RPMI7951 (cell line): ENCODE results near the gene DPPA3. TPM values are rescaled to one million over a fixed set of nuclear protein-coding genes. Genes with fewer than 3 reads are reported as not detected.
A peak's percentile ranks its signal among the peaks of the same experiment; 100 is the strongest.
"Not testable (repeated sequence)": the region's sequence is repeated elsewhere in the genome, so short reads cannot be mapped to it uniquely, and the experiment has no call there.

Experiments
- DNase-seq: peaks from one replicate; pipeline ENCODE4 v3.0.0-alpha.2; 2012; ENCODE audit warnings: low read depth
- total RNA-seq: library from RNA; depleted of rRNA; stranded (reverse); fragments of >200 nt; shearing (Covaris generic); gene quantifications from 2 replicates; pipeline ENCODE4 v1.2.3, GENCODE V29; 2014; rRNA removed

The DPPA3 gene
- not detected in 2 replicates for total RNA-seq

DNA sequence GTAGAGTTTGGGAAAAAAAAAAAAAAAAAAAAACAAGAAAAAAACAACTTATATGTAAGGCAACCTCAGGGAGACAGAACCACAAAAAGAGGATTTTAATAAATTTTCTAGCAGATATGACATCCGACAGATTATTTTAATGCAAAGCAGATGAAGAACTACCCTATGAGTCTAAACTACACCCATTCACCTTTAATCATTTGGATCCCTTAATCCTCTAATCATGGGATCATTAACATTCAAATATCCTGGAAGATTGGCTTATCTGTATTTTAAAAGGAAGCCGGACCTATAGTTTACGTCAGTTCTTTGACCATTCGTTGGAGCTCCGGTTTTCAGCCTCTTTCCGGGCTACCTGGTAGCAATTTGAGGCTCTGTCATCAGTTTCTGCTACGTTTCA lies at the start of gene DPPA3:
DPPA3 (plus strand) TSS at position 301 of the 400 bp plus-strand sequence. CDS start 138 bp downstream, outside the sequence.
- no peak for DNase-seq

- no peak for DNase-seq
These were observed 49.5 kb upstream of the DPPA3 start for GRCh38 chr12:7661741-7662140.

- no peak for DNase-seq
These were observed 44.6 kb upstream of the DPPA3 start for GRCh38 chr12:7666595-7666994.

DNA sequence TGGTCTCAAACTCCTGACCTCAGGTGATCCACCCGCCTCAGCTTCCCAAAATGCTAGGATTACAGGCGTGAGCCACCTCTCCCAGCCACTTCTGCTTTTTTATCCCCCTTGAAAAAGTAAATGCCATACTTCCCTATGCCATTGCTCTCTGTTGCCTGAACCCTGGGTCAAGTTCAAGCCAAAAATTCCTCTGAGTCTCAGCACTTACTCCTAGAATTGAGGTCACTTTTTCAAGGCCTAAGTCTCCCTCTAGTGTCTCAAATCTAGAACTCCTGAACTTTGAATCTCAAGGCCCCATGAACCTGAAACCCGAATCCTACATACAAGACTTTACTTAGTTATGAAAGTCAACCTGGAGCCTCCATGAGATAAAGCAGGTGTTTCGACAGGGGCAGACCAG lies 44.1 kb upstream of the DPPA3 start:
- peak; percentile 15 for DNase-seq

DNA sequence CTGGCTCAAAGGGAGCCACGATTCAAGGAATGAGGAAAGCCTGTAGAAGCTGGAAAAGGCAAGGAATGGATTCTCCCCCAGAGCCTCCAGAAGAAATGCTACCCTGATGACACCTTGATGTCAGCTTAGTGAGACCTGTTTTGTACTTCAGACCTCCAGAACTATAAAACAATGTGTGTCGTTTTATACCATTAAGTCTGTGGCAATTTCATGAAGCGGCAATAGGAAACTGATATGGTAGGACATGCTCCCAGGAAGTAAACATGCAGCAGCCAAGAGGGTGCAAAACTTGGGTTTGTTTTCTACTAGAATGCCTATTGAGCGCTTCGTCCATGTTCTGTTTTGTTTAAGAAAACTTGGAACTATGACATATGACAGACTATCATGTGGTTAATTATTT lies 43.1 kb upstream of the DPPA3 start:
- no peak for DNase-seq

DNA sequence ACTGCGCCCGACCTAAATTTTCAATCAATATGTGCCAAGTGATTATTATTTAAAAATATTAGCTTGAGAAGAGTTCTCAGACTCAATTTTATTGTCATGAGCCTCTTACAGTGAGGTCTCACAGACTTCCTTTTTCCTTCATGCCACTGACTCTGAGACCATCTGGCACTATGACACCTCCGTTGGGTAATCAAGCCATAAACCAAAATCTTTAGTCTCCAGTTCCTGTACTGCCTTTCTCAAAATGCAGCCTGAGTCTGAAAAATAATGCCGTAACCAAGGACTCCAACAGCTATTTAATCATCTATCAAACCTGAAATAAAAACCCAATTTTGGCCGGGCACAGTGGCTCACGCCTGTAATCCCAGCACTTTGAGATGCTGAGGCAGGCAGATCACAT lies 35.8 kb upstream of the DPPA3 start:
- DNase-seq = not testable (repeated sequence)

- DNase-seq = peak; percentile 46
These were observed 33.8 kb upstream of the DPPA3 start for GRCh38 chr12:7677432-7677888.

GRCh38 chr12:7678744-7679143 lies 32.5 kb upstream of the DPPA3 start:
- DNase-seq = no peak

GRCh38 chr12:7679251-7680045 lies 31.8 kb upstream of the DPPA3 start:
- no peak for DNase-seq

GRCh38 chr12:7681535-7681934 lies 29.7 kb upstream of the DPPA3 start:
- DNase-seq = no peak

- DNase-seq = no peak
These were observed 17.4 kb upstream of the DPPA3 start for GRCh38 chr12:7693793-7694192.

GRCh38 chr12:7694556-7695236 lies 16.5 kb upstream of the DPPA3 start:
- DNase-seq = no peak

- DNase-seq = no peak
These were observed 16.0 kb upstream of the DPPA3 start for GRCh38 chr12:7695237-7695560.

DNA sequence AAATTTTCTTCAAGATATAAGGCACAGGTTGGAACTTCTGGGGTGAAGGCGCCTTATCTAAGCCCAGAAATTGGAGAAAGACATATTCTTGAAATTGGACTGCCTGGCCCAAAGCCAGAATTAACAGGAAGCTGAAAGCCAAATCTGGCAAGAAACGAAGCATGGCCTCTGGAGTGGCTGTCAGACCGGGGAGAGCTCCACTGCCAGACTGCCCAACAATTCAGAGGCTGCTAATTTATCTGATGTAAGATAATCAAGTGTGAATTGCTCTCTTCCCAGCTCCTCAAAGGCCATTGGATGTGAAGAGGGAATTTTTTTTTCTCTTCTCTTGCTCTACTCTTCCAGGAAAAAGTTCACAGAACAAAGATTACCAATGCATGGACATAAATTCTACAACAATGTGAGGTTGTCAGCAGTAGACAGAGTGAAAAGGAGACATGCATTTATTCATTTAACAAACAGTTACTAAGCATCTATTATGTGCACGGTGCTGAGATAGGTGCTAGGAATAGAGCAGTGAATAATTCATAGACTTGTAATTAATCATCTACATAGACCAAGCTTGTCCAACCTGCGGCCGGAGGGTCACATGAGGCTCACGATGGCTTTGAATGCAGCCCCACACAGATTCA lies 15.6 kb upstream of the DPPA3 start, which contains the start of gene GDF3:
GDF3 (minus strand) TSS at position 210 of the 632 bp plus-strand sequence; CDS start at position 163, 47 bp downstream.
- DNase-seq = no peak

GRCh38 chr12:7705846-7706245 lies 5.4 kb upstream of the DPPA3 start:
- no peak for DNase-seq

DNA sequence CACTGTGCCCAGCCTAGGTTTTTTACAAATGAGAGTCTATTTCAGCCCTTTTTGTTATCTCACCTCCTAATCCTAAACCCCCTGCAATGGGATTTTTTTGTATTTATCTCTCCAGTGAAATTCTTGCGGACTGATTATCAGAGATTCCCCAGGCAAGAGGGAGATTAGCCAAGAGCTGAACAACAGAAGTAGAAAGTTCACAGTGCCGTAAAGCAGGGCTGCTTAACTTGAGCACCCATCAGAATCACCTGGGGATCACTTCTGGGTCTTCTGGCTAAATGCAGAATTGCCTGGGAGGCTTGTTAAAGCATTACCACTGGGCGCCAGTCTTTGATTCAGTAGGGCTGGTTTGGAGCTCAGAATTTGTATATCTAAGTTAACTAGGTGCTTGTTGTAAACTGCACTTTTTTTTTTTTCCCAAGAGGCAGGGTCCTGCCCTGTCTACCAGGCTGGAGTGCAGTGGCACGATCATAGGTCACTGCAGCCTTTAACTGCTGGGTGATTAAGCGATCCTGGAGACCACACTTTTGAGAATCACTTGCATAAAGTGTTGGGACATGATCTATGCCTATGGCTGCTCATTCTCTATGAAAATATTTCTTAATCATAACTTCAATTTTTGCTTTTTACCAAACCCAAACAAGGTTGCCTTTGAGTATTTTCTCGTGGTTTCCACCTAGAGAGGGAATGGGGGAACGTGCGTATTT lies 1.1 kb upstream of the DPPA3 start:
- DNase-seq = no peak

DNA sequence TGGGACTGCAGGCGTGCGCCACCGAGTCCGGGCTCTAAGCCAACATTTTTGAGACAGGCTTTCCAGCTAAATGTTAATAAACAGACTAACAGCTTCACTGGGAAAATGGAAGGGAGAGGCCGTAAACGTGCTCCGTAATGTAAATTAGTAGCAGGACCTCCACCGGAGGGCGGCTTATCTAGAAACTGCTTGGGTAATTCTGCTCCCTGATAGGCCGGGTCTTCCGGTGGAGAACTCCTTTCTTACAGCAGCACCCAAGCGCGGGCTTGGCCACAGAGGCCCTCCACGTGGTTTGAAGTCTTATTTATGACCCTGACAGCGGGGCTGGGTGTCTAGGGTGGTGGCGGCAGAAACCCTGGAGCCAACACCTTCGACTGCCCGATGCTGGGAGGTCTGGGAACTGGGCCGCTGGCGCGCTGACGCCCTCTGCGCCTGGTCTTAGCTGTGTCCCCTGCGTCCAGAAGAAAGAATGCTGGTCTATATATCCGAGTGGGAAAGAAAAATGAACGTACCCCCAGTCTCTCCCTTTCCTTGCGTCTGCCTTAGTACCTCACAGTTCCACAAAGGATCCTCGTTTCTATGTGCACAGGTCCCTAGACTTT lies 1.7 kb downstream of the DPPA3 start:
- no peak for DNase-seq

DNA sequence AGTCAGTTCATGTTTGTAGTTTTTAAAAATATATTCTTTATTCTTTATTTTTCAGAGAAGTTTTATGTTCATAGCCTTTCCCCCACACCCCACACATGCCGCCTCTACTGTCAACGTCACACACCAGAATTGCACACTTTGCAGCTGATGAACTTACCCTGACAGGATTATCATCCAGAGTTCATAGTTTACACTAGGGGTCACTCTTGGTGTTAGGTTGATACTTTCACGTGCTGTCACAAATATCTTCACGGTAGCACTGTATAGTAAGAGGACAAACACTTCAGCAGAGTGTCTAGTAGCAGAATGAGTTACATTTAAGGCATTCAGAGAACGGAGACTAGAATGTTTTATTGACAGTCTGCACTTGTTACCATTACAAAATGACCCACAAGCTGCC lies 5.1 kb downstream of the DPPA3 start:
- DNase-seq = no peak

- DNase-seq = no peak
These were observed 8.9 kb downstream of the DPPA3 start for GRCh38 chr12:7719946-7720730.

DNA sequence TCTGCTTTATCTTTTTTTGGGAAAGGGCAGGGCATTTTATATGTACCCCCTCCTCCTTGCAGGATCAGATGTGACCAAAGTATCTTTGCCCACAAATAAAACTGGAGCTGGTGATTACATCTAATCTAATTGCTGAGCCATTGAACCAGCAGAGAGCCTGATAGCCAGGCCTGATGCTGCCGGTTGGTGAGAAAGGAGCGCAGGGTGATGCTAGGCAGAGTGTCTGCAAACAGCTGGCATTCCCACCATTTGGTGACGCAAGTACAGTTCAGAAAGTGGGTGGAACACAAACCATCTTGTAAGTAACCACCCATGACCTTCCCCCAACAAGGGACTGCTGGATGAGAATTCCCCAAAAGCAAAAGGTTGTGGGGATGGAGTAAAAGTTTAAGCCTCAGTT lies 12.7 kb downstream of the DPPA3 start:
- no peak for DNase-seq

DNA sequence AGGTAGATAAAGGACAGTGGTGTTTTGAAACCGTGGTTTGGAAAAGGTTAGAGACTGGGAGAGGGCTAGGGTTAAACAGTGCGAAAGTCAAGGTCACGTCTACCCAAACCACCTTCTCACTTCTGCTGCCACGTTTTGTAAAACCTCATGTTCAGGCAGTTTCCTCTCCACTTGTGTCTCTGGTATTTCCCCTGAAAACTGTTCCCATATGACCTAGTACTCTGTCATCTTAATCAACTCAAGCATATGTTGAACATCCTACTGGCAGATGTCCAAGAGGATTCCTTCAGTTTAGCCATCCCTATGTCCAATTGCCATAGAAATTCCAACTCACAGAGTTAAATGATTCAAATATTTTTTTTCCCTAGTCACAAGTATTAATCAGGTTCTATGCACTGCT lies 18.5 kb downstream of the DPPA3 start:
- DNase-seq = peak; percentile 16
